K562 (cell line): ENCODE results near the gene CTCFL. TPM values are rescaled to one million over a fixed set of nuclear protein-coding genes. Genes with fewer than 3 reads are reported as not detected.

Experiments used
- CBFA2T3 ChIP-seq: fragments of 450-650 bp; IDR thresholded peaks from 2 replicates; pipeline ENCODE4 v1.6.1; 2017
- DPF2 ChIP-seq: fragments of 450-650 bp; IDR thresholded peaks from 2 replicates; pipeline ENCODE4 v1.6.1; 2016
- ETS2 ChIP-seq: IDR thresholded peaks from 2 replicates; pipeline ENCODE4 v1.6.1; 2016; ENCODE audit warnings: borderline replicate concordance, missing genetic modification characterization, mild to moderate bottlenecking, moderate library complexity, missing compliant biosample characterization; ENCODE audit not compliant: poor library complexity, severe bottlenecking
- FOXA3 ChIP-seq, 2 experiments: fragments of 450-650 bp in 1 of 2; sonication (generic) in 1 of 2; formaldehyde crosslinking; IDR thresholded peaks in 1 of 2; conservative IDR thresholded peaks in 1 of 2; 2 replicates each; pipeline versions ENCODE4 v1.4.0 to v1.8.0; 2020 to 2022; ENCODE audit warnings: mild to moderate bottlenecking in 2 of 2, missing genetic modification reagents in 1 of 2
- JUND ChIP-seq, 2 experiments: IDR thresholded peaks; 2 replicates in 1 of 2; 3 replicates in 1 of 2; pipeline ENCODE4 v1.6.1; 2011; ENCODE audit warnings: borderline replicate concordance in 2 of 2, low read depth in 2 of 2, low read length in 2 of 2, improper control_type of control experiment in 1 of 2, missing biosample characterization in 1 of 2, missing genetic modification characterization in 1 of 2, missing genetic modification reagents in 1 of 2
- MYC ChIP-seq, 2 experiments: fragments of 250-450 bp in 1 of 2; sonication (Bioruptor Pico) in 1 of 2; IDR thresholded peaks; 2 replicates each; pipeline versions ENCODE4 v1.5.1 to v1.6.1; 2012 to 2021; ENCODE audit warnings: low read depth in 2 of 2, borderline replicate concordance in 1 of 2, improper control_type of control experiment in 1 of 2, low read length in 1 of 2, mild to moderate bottlenecking in 1 of 2, moderate library complexity in 1 of 2
- NFXL1 ChIP-seq: fragments of 450-650 bp; formaldehyde crosslinking; IDR thresholded peaks from 2 replicates; pipeline ENCODE4 v1.4.0; 2021; ENCODE audit warnings: mild to moderate bottlenecking
- PURB ChIP-seq: sonication (generic); formaldehyde crosslinking; IDR thresholded peaks from 2 replicates; pipeline ENCODE4 v1.9.0; 2021; ENCODE audit warnings: low read depth, mild to moderate bottlenecking, missing genetic modification reagents
- RBM15 ChIP-seq: fragments of 200-400 bp; formaldehyde crosslinking; IDR thresholded peaks from 2 replicates; pipeline ENCODE4 v1.6.1; 2018; ENCODE audit warnings: mild to moderate bottlenecking, low read length, moderate library complexity; ENCODE audit not compliant: insufficient read depth
- ZFX ChIP-seq: sonication (generic); formaldehyde crosslinking; IDR thresholded peaks from 2 replicates; pipeline ENCODE4 v1.8.0; 2022; ENCODE audit warnings: mild to moderate bottlenecking, missing genetic modification reagents, moderate library complexity
- ZNF124 ChIP-seq: sonication (generic); formaldehyde crosslinking; IDR thresholded peaks from 2 replicates; pipeline ENCODE4 v1.8.1; 2022; ENCODE audit warnings: missing genetic modification reagents
- ZNF507 ChIP-seq: conservative IDR thresholded peaks from 2 replicates; pipeline ENCODE4 v1.6.1; 2017; ENCODE audit warnings: missing genetic modification characterization, missing compliant biosample characterization
- ZNF780A ChIP-seq: fragments of 250-450 bp; sonication (Bioruptor Pico); IDR thresholded peaks from 2 replicates; pipeline ENCODE4 v1.5.0; 2021; ENCODE audit warnings: mild to moderate bottlenecking
- polyA plus RNA-seq, 8 experiments: library from polyadenylated mRNA; depleted of rRNA in 4 of 8; stranded (reverse) in 5 of 8; unstranded in 3 of 8; fragments of >200 nt; fragmentation: Nextera tagmentation in 2 of 8; fragmentation: Illumina TruSeq in 1 of 8; extraction: Ambion mirVana in 2 of 8; extraction: Trizol in 1 of 8; gene quantifications; 2 replicates each; pipeline versions ENCODE4 v1.2.1 to v1.2.3, GENCODE V29; 2011 to 2014; ENCODE audit warnings: inconsistent platforms in 1 of 8, missing spikeins in 1 of 8
- total RNA-seq, 7 experiments: library from RNA; depleted of rRNA in 6 of 7; stranded (reverse); fragments of >200 nt in 6 of 7; fragmentation: Illumina TruSeq in 2 of 7; extraction: Trizol in 2 of 7; gene quantifications; 2 replicates each; pipeline versions ENCODE4 v1.2.1 to v1.2.3, GENCODE V29; 2011 to 2021; ENCODE audit warnings: low replicate concordance in 1 of 7
- TF ChIP-seq, protein P1 (sequence below): fragments of 450-650 bp; formaldehyde crosslinking; IDR thresholded peaks from 2 replicates; pipeline ENCODE4 v1.4.0; 2020; ENCODE audit warnings: mild to moderate bottlenecking, moderate library complexity
- TF ChIP-seq, protein P2 (sequence below): fragments of 450-650 bp; conservative IDR thresholded peaks from 2 replicates; pipeline ENCODE4 v1.6.1; 2016; ENCODE audit warnings: missing genetic modification characterization, low read depth, mild to moderate bottlenecking, missing compliant biosample characterization, moderate library complexity
- TF ChIP-seq, protein P3 (sequence below), 2 experiments: IDR thresholded peaks; 2 replicates each; pipeline ENCODE4 v1.6.1; 2011; ENCODE audit warnings: borderline replicate concordance in 1 of 2, control low read depth in 1 of 2, low read depth in 1 of 2, low read length in 1 of 2, mild to moderate bottlenecking in 1 of 2, mixed read lengths in 1 of 2, moderate library complexity in 1 of 2; ENCODE audit not compliant: insufficient read depth in 1 of 2, insufficient read length in 1 of 2, poor library complexity in 1 of 2, severe bottlenecking in 1 of 2; ENCODE audit errors: extremely low read depth in 1 of 2
- TF ChIP-seq, protein P4 (sequence below), 3 experiments: IDR thresholded peaks in 2 of 3; conservative IDR thresholded peaks in 1 of 3; 2 replicates each; pipeline ENCODE4 v1.5.1; 2011 to 2012; ENCODE audit warnings: low read length in 3 of 3, mild to moderate bottlenecking in 3 of 3, control low read depth in 2 of 3, improper control_type of control experiment in 1 of 3, inconsistent platforms in 1 of 3, low read depth in 1 of 3, mixed read lengths in 1 of 3, moderate library complexity in 1 of 3; ENCODE audit not compliant: insufficient read depth in 2 of 3

CTCFL gene
- total and polyA plus RNA-seq, 9 of the 15 experiments (the other 6 are each of a cell fraction or from before 2014, with no cell fraction given), result 42.4 to 188 (median 111) TPM

DNA sequence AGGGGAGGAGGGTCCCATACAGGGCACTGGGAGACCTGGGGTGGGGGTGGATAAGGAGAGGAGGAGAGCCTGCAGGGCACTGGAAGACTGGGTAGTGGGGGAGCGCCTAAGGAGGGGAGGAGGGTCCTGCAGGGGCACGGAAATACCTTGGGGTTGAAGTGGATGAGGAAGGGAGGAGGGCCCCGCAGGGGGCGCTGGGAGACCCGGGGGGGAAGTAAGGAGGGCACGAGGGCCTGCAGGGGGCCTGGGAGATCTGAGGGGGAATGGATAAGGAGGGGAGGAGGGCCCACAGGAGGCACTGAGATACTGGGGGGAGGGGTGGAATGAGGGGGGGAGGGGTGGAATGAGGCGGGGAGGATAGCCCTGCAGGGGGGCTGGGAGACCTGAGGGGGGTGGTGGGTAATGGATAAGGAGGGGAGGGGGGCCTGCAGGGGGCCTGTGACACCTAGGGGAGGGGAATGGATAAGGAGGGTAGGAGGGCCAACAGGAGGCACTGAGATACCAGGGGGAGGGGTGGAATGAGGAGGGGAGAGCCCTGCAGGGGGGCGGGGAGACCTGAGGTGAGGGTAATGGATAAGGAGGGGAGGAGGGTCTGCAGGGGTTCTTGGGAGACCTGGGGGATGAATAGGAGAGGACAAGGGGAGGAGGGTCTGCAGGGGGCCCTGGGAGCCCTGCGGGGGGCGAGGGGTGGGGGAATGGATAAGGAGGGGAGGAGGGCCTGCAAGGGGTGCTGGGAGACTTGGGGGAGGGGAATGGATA is 567 bp upstream of the CTCFL start (continued):
- TF ChIP-seq ZNF507 (tag) (no peak), ZNF124 (CRISPR knock-in tag) (no peak), JUND (IDR thresholded peaks at IDR 0.05; ENCODE audit: borderline replicate concordance, low read depth, low read length) (no peak), JUND (tag; IDR thresholded peaks at IDR 0.05; ENCODE audit: borderline replicate concordance, low read depth, low read length) (no peak), ZNF780A (CRISPR knock-in tag) (no peak), ETS2 (no peak), NFXL1 (CRISPR knock-in tag) (no peak), RBM15 (no peak), ZFX (CRISPR knock-in tag) (no peak), CBFA2T3 (0 out of 2 replicates have a peak, but pooled peaks have one; percentile 10), DPF2 (0 out of 2 replicates have a peak, but pooled peaks have one; percentile 47), FOXA3 (CRISPR knock-in tag; conservative IDR thresholded peaks at IDR 0.05 in 1 of 2, IDR thresholded peaks at IDR 0.05 in 1 of 2) (no peak), MYC (IDR thresholded peaks at IDR 0.05; ENCODE audit: low read depth, low read length) (no peak; the same call in 1 of the 2 replicates), MYC (CRISPR knock-in tag; IDR thresholded peaks at IDR 0.05; ENCODE audit: borderline replicate concordance, low read depth) (no peak), PURB (CRISPR knock-in tag) (no peak)
- TF ChIP-seq, protein P1, sequence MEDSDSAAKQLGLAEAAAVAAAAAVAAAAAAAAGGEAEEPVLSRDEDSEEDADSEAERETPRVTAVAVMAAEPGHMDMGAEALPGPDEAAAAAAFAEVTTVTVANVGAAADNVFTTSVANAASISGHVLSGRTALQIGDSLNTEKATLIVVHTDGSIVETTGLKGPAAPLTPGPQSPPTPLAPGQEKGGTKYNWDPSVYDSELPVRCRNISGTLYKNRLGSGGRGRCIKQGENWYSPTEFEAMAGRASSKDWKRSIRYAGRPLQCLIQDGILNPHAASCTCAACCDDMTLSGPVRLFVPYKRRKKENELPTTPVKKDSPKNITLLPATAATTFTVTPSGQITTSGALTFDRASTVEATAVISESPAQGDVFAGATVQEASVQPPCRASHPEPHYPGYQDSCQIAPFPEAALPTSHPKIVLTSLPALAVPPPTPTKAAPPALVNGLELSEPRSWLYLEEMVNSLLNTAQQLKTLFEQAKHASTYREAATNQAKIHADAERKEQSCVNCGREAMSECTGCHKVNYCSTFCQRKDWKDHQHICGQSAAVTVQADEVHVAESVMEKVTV (CRISPR knock-in tag), result no peak
- TF ChIP-seq, protein P2, sequence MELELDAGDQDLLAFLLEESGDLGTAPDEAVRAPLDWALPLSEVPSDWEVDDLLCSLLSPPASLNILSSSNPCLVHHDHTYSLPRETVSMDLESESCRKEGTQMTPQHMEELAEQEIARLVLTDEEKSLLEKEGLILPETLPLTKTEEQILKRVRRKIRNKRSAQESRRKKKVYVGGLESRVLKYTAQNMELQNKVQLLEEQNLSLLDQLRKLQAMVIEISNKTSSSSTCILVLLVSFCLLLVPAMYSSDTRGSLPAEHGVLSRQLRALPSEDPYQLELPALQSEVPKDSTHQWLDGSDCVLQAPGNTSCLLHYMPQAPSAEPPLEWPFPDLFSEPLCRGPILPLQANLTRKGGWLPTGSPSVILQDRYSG (tag), result no peak
- TF ChIP-seq, protein P3, sequence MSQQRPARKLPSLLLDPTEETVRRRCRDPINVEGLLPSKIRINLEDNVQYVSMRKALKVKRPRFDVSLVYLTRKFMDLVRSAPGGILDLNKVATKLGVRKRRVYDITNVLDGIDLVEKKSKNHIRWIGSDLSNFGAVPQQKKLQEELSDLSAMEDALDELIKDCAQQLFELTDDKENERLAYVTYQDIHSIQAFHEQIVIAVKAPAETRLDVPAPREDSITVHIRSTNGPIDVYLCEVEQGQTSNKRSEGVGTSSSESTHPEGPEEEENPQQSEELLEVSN (IDR thresholded peaks at IDR 0.05; ENCODE audit: borderline replicate concordance in 1 of 2, extremely low read depth in 1 of 2, insufficient read depth in 1 of 2, insufficient read length in 1 of 2, low read depth in 1 of 2, low read length in 1 of 2, poor library complexity in 1 of 2, severe bottlenecking in 1 of 2), result peak in 1 of 2 experiments; percentile 31
- TF ChIP-seq, protein P4, sequence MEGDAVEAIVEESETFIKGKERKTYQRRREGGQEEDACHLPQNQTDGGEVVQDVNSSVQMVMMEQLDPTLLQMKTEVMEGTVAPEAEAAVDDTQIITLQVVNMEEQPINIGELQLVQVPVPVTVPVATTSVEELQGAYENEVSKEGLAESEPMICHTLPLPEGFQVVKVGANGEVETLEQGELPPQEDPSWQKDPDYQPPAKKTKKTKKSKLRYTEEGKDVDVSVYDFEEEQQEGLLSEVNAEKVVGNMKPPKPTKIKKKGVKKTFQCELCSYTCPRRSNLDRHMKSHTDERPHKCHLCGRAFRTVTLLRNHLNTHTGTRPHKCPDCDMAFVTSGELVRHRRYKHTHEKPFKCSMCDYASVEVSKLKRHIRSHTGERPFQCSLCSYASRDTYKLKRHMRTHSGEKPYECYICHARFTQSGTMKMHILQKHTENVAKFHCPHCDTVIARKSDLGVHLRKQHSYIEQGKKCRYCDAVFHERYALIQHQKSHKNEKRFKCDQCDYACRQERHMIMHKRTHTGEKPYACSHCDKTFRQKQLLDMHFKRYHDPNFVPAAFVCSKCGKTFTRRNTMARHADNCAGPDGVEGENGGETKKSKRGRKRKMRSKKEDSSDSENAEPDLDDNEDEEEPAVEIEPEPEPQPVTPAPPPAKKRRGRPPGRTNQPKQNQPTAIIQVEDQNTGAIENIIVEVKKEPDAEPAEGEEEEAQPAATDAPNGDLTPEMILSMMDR (IDR thresholded peaks at IDR 0.05 in 2 of 3, conservative IDR thresholded peaks at IDR 0.05 in 1 of 3; ENCODE audit: insufficient read depth in 2 of 3, low read depth in 1 of 3, low read length in 3 of 3), result peak in 2 of 3 experiments; percentile 37 to 50; a peak in 4 of 6 replicates
